Measurements from ENCODE around the gene EYA2.

EYA2 gene

GRCh38 chr20:47058236-47058635 lies 163.6 kb downstream of the EYA2 start:
- TF ChIP-seq, protein P1, sequence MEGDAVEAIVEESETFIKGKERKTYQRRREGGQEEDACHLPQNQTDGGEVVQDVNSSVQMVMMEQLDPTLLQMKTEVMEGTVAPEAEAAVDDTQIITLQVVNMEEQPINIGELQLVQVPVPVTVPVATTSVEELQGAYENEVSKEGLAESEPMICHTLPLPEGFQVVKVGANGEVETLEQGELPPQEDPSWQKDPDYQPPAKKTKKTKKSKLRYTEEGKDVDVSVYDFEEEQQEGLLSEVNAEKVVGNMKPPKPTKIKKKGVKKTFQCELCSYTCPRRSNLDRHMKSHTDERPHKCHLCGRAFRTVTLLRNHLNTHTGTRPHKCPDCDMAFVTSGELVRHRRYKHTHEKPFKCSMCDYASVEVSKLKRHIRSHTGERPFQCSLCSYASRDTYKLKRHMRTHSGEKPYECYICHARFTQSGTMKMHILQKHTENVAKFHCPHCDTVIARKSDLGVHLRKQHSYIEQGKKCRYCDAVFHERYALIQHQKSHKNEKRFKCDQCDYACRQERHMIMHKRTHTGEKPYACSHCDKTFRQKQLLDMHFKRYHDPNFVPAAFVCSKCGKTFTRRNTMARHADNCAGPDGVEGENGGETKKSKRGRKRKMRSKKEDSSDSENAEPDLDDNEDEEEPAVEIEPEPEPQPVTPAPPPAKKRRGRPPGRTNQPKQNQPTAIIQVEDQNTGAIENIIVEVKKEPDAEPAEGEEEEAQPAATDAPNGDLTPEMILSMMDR (IDR thresholded peaks at IDR 0.05; ENCODE audit: low read depth, low read length), result no peak
- no peak for DNase-seq (ENCODE audit: extremely low read depth, low read depth)

GRCh38 chr20:47059536-47059935 lies 164.9 kb downstream of the EYA2 start:
- DNase-seq (ENCODE audit: extremely low read depth, low read depth), result no peak
- TF ChIP-seq, protein P1 (IDR thresholded peaks at IDR 0.05; ENCODE audit: low read depth, low read length), result no peak

- TF ChIP-seq, protein P1 (IDR thresholded peaks at IDR 0.05; ENCODE audit: low read depth, low read length), result no peak
Observed at GRCh38 chr20:47061549-47061948, 166.9 kb downstream of the EYA2 start.

DNA sequence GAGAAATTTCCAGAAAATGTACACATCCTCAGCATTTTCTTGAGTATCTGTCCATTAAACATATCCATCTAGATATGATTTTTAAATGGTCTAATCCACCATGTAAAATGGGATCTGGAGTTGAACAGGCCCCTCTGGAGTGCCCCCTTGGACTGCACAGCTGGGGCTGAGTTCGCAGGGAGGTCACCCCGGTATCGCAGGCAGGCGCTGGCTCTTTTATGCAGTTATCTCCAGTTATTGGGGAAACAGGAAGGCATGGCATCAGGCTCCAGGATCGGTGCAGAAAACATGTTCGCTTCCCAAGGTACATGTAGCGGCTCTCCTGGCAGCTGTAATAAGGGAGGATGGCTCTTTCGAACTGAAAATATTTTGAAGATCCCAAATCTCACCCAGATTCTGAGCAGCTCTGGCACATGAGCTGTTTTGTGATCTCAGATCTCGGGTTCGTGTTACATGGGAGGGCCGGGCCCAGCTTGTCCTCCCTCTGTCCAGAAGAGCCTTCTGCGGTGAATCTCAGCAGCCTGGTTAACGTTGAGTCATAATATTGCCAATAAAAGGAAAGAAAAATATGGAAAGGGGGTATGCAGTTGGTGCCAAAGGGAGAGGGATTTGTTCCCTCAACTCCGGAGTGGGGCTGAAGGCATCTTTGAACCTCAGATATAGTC lies 167.7 kb downstream of the EYA2 start:
- TF ChIP-seq, protein P1 (IDR thresholded peaks at IDR 0.05; ENCODE audit: low read depth, low read length), result no peak
- DNase-seq (ENCODE audit: extremely low read depth, low read depth), result no peak

More at GRCh38 chr20:47061549-47061948, 166.9 kb downstream of the EYA2 start:
- DNase-seq (ENCODE audit: extremely low read depth, low read depth), result no peak

DNA sequence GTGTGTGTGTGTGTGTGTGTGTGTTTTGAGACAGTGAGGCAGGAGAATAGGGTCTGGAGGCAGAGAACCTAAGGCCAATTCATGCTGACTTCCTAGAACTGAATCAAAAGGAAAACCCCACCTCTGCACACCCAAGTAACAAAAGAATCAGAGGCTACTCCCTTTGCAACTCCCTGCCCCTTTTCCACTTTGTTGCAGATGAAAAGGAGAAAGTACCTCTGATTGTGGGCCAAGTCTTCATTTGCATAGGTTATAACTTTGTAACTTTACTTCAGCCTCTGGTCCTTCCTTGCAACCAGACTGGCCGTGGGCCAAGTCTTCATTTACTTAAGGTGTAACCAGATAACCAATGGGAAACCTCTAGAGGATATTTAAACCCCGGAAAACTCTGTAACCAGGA lies 168.8 kb downstream of the EYA2 start:
- DNase-seq (ENCODE audit: extremely low read depth, low read depth), result no peak
- TF ChIP-seq, protein P1 (IDR thresholded peaks at IDR 0.05; ENCODE audit: low read depth, low read length), result no peak

- DNase-seq (ENCODE audit: extremely low read depth, low read depth), result no peak
- TF ChIP-seq, protein P1 (IDR thresholded peaks at IDR 0.05; ENCODE audit: low read depth, low read length), result no peak
Observed at GRCh38 chr20:47063808-47064207, 169.2 kb downstream of the EYA2 start.

DNA sequence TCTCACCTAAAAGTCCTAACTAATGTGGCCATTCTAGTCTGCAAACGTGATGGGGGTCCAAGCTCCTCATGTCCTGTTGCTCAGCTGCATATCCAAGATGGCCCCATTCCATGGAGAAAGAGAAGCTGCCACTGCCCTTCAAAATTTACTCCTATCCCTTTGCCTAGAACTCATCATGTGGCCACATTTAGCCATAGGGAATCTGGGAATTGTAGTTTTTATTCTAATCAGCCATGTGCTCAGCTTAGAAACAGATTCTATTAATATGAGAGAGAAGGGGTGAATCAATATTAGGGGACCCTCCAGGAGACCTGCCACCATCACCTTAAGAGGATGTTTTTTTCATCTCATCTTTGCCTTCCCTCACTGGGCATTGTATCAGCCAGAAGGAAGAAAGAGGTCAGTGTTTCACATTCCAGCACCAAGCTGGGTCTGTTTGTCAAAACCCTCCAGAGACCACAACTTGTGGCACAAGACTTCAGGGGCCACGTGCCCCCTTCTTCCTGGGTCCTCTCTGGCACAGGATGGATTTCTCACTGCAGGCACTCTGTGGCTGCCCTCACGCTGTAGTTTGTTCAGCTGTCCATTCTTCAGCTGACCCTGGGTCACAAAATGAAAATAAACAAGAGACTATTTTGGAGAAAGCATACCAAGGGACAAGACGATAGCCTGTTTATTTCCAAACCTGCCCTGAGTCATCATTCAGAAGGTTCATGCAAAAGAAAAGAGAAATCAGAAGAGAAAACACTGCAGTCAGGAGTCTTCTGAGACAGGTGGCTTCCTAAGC lies 172.0 kb downstream of the EYA2 start:
- TF ChIP-seq, protein P1 (IDR thresholded peaks at IDR 0.05; ENCODE audit: low read depth, low read length), result no peak
- DNase-seq (ENCODE audit: extremely low read depth, low read depth), result no peak

Measured in AG09319 (cell line).